HFFc6 (cell line): ENCODE measurements around the gene RAI1. TPM values are rescaled to one million over a fixed set of nuclear protein-coding genes. Genes with fewer than 3 reads are reported as not detected.
A peak's percentile ranks its signal among the peaks of the same experiment; 100 is the strongest.

Source experiments
- DNase-seq: peaks from one replicate; pipeline ENCODE4 v3.0.0-alpha.2; 2018
- H3K27ac Mint-ChIP-seq: 2 replicates; pipeline ENCODE4 v1.8.0; 2020; ENCODE audit warnings: mild to moderate bottlenecking, mixed read lengths
- H3K27me3 Mint-ChIP-seq: 2 replicates; pipeline ENCODE4 v1.8.0; 2021; ENCODE audit warnings: mild to moderate bottlenecking, moderate library complexity, mixed read lengths; ENCODE audit not compliant: insufficient read depth
- H3K36me3 Mint-ChIP-seq: 2 replicates; pipeline ENCODE4 v1.8.0; 2021; ENCODE audit warnings: low read depth, mixed read lengths
- H3K4me1 Mint-ChIP-seq: 2 replicates; pipeline ENCODE4 v1.8.0; 2020; ENCODE audit warnings: low read depth, mixed read lengths
- H3K4me3 Mint-ChIP-seq: 2 replicates; pipeline ENCODE4 v1.8.0; 2020; ENCODE audit warnings: mild to moderate bottlenecking, moderate library complexity, mixed read lengths
- H3K9me3 Mint-ChIP-seq: 2 replicates; pipeline ENCODE4 v1.8.0; 2020; ENCODE audit warnings: mild to moderate bottlenecking, mixed read lengths
- CTCF ChIP-seq: fragments of 200-600 bp; sonication (generic); IDR thresholded peaks from 2 replicates; pipeline ENCODE4 v1.5.0; 2021; ENCODE audit warnings: antibody characterized with exemption, mild to moderate bottlenecking
- total RNA-seq, 6 experiments: library from RNA; stranded (reverse); fragmentation: NEBNext Ultra II Directional; extraction: Animal tissue kit (Norgen Biotek cat#: 25700); gene quantifications; 2 replicates in 1 of 6; 3 replicates in 5 of 6; pipeline ENCODE4 v1.2.3, GENCODE V29; 2021

Gene RAI1
- total RNA-seq, 6 experiments from 2014 or later, result 26.9 to 29.3 (median 29.0) TPM

- Mint-ChIP-seq H3K4me1 (peaks cover 81% of the 10 kb centered on the region), H3K9me3 (no peaks in the 10 kb centered on the region), H3K4me3 (no peak overlapping the region), H3K27me3 (peaks cover 6% of the 10 kb centered on the region), H3K27ac (no peak overlapping the region), H3K36me3 (no peaks in the 10 kb centered on the region)
- no peak for DNase-seq
- no peak for TF ChIP-seq CTCF
Observed at GRCh38 chr17:17721140-17721668, 39.9 kb downstream of the RAI1 start.

GRCh38 chr17:17722081-17722905 lies 41.0 kb downstream of the RAI1 start:
- Mint-ChIP-seq H3K9me3 (no peaks in the 10 kb centered on the region), H3K4me3 (peak overlapping the region; percentile 79), H3K27ac (peak overlapping the region; percentile 78), H3K4me1 (peaks cover 82% of the 10 kb centered on the region), H3K27me3 (peaks cover 6% of the 10 kb centered on the region), H3K36me3 (no peaks in the 10 kb centered on the region)
- TF ChIP-seq CTCF, result no peak
- peak; percentile 31 for DNase-seq

- Mint-ChIP-seq H3K4me1 (peaks cover 81% of the 10 kb centered on the region), H3K36me3 (no peaks in the 10 kb centered on the region), H3K9me3 (no peaks in the 10 kb centered on the region), H3K27ac (peak overlapping the region; percentile 78), H3K27me3 (peaks cover 7% of the 10 kb centered on the region), H3K4me3 (peak overlapping the region; percentile 79)
- DNase-seq, result no peak
- no peak for TF ChIP-seq CTCF
Observed at GRCh38 chr17:17722906-17723353, 41.7 kb downstream of the RAI1 start.

GRCh38 chr17:17723354-17724261 lies 42.4 kb downstream of the RAI1 start:
- peak overlapping the region; percentile 78 for H3K27ac Mint-ChIP-seq
- peaks cover 8% of the 10 kb centered on the region for H3K27me3 Mint-ChIP-seq
- no peaks in the 10 kb centered on the region for H3K36me3 Mint-ChIP-seq
- peak; percentile 73 for DNase-seq
- no peaks in the 10 kb centered on the region for H3K9me3 Mint-ChIP-seq
- TF ChIP-seq CTCF, result no peak
- H3K4me3 Mint-ChIP-seq, result peak overlapping the region; percentile 87
- peaks cover 81% of the 10 kb centered on the region for H3K4me1 Mint-ChIP-seq

GRCh38 chr17:17724307-17725010 lies 43.2 kb downstream of the RAI1 start:
- DNase-seq, result no peak

More at GRCh38 chr17:17724307-17725010, 43.2 kb downstream of the RAI1 start:
- H3K4me3 Mint-ChIP-seq, result peak overlapping the region; percentile 87
- no peak for TF ChIP-seq CTCF
- peaks cover 81% of the 10 kb centered on the region for H3K4me1 Mint-ChIP-seq
- peaks cover 8% of the 10 kb centered on the region for H3K27me3 Mint-ChIP-seq
- no peaks in the 10 kb centered on the region for H3K36me3 Mint-ChIP-seq
- peak overlapping the region; percentile 64 for H3K27ac Mint-ChIP-seq
- H3K9me3 Mint-ChIP-seq, result no peaks in the 10 kb centered on the region
